DOHH2 (cell line): ENCODE data around the gene EVC.
"Not testable (repeated sequence)": the region's sequence is repeated elsewhere in the genome, so short reads cannot be mapped to it uniquely, and the experiment has no call there.

ENCODE experiments used
- H3F3A ChIP-seq: fragments of 200-600 bp; sonication (generic), shearing (Covaris generic); 2 replicates; pipeline ENCODE4 v1.6.0; 2016; ENCODE audit warnings: antibody characterized with exemption, mild to moderate bottlenecking; ENCODE audit not compliant: control insufficient read depth, insufficient read depth
- H3K27ac ChIP-seq: fragments of 200-600 bp; sonication (generic); 2 replicates; pipeline ENCODE4 v1.5.1; 2014; ENCODE audit warnings: low read depth, mild to moderate bottlenecking, low read length, moderate library complexity
- H3K27me3 ChIP-seq: fragments of 200-600 bp; sonication (generic); 2 replicates; pipeline ENCODE4 v1.6.1; 2014; ENCODE audit warnings: mild to moderate bottlenecking, low read length, mixed read lengths; ENCODE audit not compliant: control insufficient read depth
- H3K36me3 ChIP-seq: fragments of 200-600 bp; sonication (generic); 2 replicates; pipeline ENCODE4 v1.6.1; 2014; ENCODE audit warnings: mild to moderate bottlenecking, low read length, moderate library complexity, mixed read lengths; ENCODE audit not compliant: control insufficient read depth
- H3K4me1 ChIP-seq: fragments of 200-600 bp; sonication (generic); 2 replicates; pipeline ENCODE4 v1.6.1; 2014; ENCODE audit warnings: mild to moderate bottlenecking, low read length, mixed read lengths; ENCODE audit not compliant: control insufficient read depth
- H3K4me2 ChIP-seq: fragments of 200-600 bp; sonication (generic); 2 replicates; pipeline ENCODE4 v1.6.0; 2014; ENCODE audit warnings: mild to moderate bottlenecking, low read length, moderate library complexity
- H3K4me3 ChIP-seq: fragments of 200-600 bp; sonication (generic); 2 replicates; pipeline ENCODE4 v1.5.1; 2014; ENCODE audit warnings: mild to moderate bottlenecking, low read length, mixed read lengths
- H3K79me2 ChIP-seq: fragments of 200-600 bp; sonication (generic); 2 replicates; pipeline ENCODE4 v1.6.1; 2014; ENCODE audit warnings: mild to moderate bottlenecking, low read length, mixed read lengths; ENCODE audit not compliant: control insufficient read depth
- H3K9me2 ChIP-seq: fragments of 200-600 bp; sonication (generic); replicated peaks from 2 replicates; pipeline ENCODE4 v1.6.1; 2014; ENCODE audit warnings: mild to moderate bottlenecking, low read length, mixed read lengths; ENCODE audit not compliant: control insufficient read depth
- H3K9me3 ChIP-seq: fragments of 200-600 bp; sonication (generic); 2 replicates; pipeline ENCODE4 v1.6.1; 2014; ENCODE audit warnings: antibody characterized with exemption, low read length, mixed read lengths; ENCODE audit not compliant: control insufficient read depth, insufficient read depth
- H4K20me1 ChIP-seq: fragments of 200-600 bp; sonication (generic); 2 replicates; pipeline ENCODE4 v1.6.0; 2014; ENCODE audit warnings: low read depth, mild to moderate bottlenecking, antibody characterized with exemption, low read length, moderate library complexity; ENCODE audit not compliant: control insufficient read depth, insufficient read depth
- CTCF ChIP-seq: fragments of 200-600 bp; sonication (generic); IDR thresholded peaks from one replicate; pipeline ENCODE4 v1.5.1; 2014; ENCODE audit warnings: antibody characterized with exemption, mild to moderate bottlenecking, low read depth, low read length; ENCODE audit not compliant: poor library complexity, severe bottlenecking
- EZH2phosphoT487 ChIP-seq: fragments of 200-600 bp; sonication (generic); IDR thresholded peaks from 2 replicates; pipeline ENCODE4 v1.6.1; 2017; ENCODE audit warnings: borderline replicate concordance, mild to moderate bottlenecking, antibody characterized with exemption, low read length, moderate library complexity, mixed read lengths

The EVC gene

GRCh38 chr4:5810770-5811430 is 99.9 kb downstream of the EVC start:
- Histone ChIP-seq H3K27ac (no peak overlapping the region), H3F3A (no peaks in the 10 kb centered on the region), H3K4me1 (no peaks in the 10 kb centered on the region), H3K79me2 (no peaks in the 10 kb centered on the region), H3K9me2 (no peaks in the 10 kb centered on the region), H3K27me3 (no peaks in the 10 kb centered on the region), H3K4me2 (no peak overlapping the region), H3K9me3 (no peaks in the 10 kb centered on the region), H3K4me3 (no peak overlapping the region), H3K36me3 (no peaks in the 10 kb centered on the region), H4K20me1 (no peaks in the 10 kb centered on the region)
- TF ChIP-seq CTCF (no peak), EZH2phosphoT487 (no peak)

- not testable (repeated sequence) for H3K9me2 ChIP-seq, H3K27ac ChIP-seq, H3K36me3 ChIP-seq, H3K4me3 ChIP-seq, H3K27me3 ChIP-seq, H3K4me1 ChIP-seq, H4K20me1 ChIP-seq, H3K79me2 ChIP-seq, H3K4me2 ChIP-seq, H3K9me3 ChIP-seq, H3F3A ChIP-seq
These were observed 101.1 kb downstream of the EVC start for GRCh38 chr4:5812057-5812456.

GRCh38 chr4:5812506-5813229 is 101.7 kb downstream of the EVC start:
- H3K36me3 ChIP-seq = no peaks in the 10 kb centered on the region

More at GRCh38 chr4:5812506-5813229, 101.7 kb downstream of the EVC start:
- no peak overlapping the region for H3K4me2 ChIP-seq
- H3F3A ChIP-seq = no peaks in the 10 kb centered on the region
- no peak overlapping the region for H3K4me3 ChIP-seq
- no peaks in the 10 kb centered on the region for H3K9me3 ChIP-seq
- no peaks in the 10 kb centered on the region for H3K27me3 ChIP-seq
- no peaks in the 10 kb centered on the region for H3K4me1 ChIP-seq
- TF ChIP-seq CTCF (peak; percentile 64), EZH2phosphoT487 (no peak)
- H3K9me2 ChIP-seq = no peaks in the 10 kb centered on the region
- H3K79me2 ChIP-seq = no peaks in the 10 kb centered on the region
- H4K20me1 ChIP-seq = no peaks in the 10 kb centered on the region
- no peak overlapping the region for H3K27ac ChIP-seq
